Type B pancreatic cell (in vitro differentiated cells): ENCODE results near the gene PIP5K1B. TPM values are rescaled to one million over a fixed set of nuclear protein-coding genes. Genes with fewer than 3 reads are reported as not detected.
A peak's percentile ranks its signal among the peaks of the same experiment; 100 is the strongest.

ENCODE experiments used
- DNase-seq: peaks from one replicate; pipeline ENCODE4 v3.0.0; 2021; ENCODE audit warnings: mixed read lengths; ENCODE audit not compliant: unreplicated experiment; ENCODE audit errors: extremely low spot score
- H3K27ac Mint-ChIP-seq: 2 replicates; pipeline ENCODE4 v1.8.0; 2021; ENCODE audit warnings: mild to moderate bottlenecking, mixed read lengths
- H3K27me3 Mint-ChIP-seq: 2 replicates; pipeline ENCODE4 v1.8.0; 2021; ENCODE audit warnings: mixed read lengths
- H3K36me3 Mint-ChIP-seq: 2 replicates; pipeline ENCODE4 v1.8.0; 2021; ENCODE audit warnings: mixed read lengths
- H3K4me1 Mint-ChIP-seq: one replicate; pipeline ENCODE4 v1.8.0; 2021; ENCODE audit warnings: mixed read lengths; ENCODE audit not compliant: unreplicated experiment
- H3K4me3 Mint-ChIP-seq: 2 replicates; pipeline ENCODE4 v1.8.0; 2021; ENCODE audit warnings: mild to moderate bottlenecking, mixed read lengths
- H3K9me3 Mint-ChIP-seq: 2 replicates; pipeline ENCODE4 v1.8.0; 2021; ENCODE audit warnings: mixed read lengths
- total RNA-seq: library from RNA; stranded (reverse); gene quantifications from 2 replicates; pipeline ENCODE4 v1.2.1, GENCODE V29; 2021; ENCODE audit warnings: low replicate concordance
- TF ChIP-seq, protein P1 (sequence below): fragments of 200-600 bp; sonication (generic); conservative IDR thresholded peaks from 2 replicates; pipeline ENCODE4 v1.5.0; 2021; ENCODE audit warnings: antibody characterized with exemption, mild to moderate bottlenecking

The PIP5K1B gene
- total RNA-seq, 1 donor from 2014 or later: 9.8 TPM

DNA sequence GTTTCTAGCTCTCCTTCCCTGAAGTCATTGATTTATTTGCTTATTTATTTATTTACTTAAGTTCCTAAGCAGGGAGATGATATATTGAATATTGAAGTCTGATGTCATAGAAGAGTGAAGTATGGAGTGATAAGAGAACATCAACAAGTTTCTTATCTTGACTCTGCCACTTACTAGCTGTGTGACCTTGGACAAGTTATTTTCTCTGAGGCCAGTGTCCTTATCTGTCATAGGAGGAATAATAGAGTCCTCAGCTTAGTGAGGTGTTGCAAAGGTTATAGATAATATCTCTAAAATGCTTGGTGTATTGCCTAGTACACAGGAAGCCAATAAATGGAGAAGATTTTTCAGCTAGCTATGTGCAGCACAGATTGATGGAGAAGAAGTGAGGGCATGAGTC is 32.4 kb upstream of the PIP5K1B start:
- H3K27me3 Mint-ChIP-seq: peaks cover 23% of the 10 kb centered on the region
- H3K4me1 Mint-ChIP-seq: peaks cover 6% of the 10 kb centered on the region
- no peaks in the 10 kb centered on the region for H3K9me3 Mint-ChIP-seq
- no peaks in the 10 kb centered on the region for H3K36me3 Mint-ChIP-seq
- H3K4me3 Mint-ChIP-seq: no peak overlapping the region
- no peak overlapping the region for H3K27ac Mint-ChIP-seq
- TF ChIP-seq, protein P1, sequence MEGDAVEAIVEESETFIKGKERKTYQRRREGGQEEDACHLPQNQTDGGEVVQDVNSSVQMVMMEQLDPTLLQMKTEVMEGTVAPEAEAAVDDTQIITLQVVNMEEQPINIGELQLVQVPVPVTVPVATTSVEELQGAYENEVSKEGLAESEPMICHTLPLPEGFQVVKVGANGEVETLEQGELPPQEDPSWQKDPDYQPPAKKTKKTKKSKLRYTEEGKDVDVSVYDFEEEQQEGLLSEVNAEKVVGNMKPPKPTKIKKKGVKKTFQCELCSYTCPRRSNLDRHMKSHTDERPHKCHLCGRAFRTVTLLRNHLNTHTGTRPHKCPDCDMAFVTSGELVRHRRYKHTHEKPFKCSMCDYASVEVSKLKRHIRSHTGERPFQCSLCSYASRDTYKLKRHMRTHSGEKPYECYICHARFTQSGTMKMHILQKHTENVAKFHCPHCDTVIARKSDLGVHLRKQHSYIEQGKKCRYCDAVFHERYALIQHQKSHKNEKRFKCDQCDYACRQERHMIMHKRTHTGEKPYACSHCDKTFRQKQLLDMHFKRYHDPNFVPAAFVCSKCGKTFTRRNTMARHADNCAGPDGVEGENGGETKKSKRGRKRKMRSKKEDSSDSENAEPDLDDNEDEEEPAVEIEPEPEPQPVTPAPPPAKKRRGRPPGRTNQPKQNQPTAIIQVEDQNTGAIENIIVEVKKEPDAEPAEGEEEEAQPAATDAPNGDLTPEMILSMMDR: no peak
- DNase-seq: no peak

DNA sequence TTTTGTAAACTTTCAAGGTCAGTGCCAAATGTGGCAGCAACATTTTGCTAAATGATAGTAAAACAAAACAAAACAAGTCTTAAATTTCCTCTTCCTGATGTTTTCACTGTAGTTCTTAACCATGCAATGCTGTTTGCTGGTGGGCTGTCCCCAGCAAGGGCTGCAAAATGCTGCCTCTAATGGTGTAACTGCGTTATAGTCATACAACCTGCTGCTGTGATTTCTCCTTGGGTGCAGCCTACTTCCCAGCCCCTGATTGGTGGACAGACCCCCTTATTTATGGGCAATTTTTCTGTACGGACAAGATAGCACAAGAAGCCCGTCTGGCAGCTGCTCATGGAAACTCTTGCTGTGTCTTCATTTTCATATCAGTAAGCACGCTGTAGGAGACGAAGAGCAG is 26.6 kb upstream of the PIP5K1B start:
- TF ChIP-seq, protein P1: peak; percentile 68
- no peaks in the 10 kb centered on the region for H3K4me1 Mint-ChIP-seq
- H3K9me3 Mint-ChIP-seq: no peaks in the 10 kb centered on the region
- DNase-seq: no peak
- no peaks in the 10 kb centered on the region for H3K36me3 Mint-ChIP-seq
- no peak overlapping the region for H3K4me3 Mint-ChIP-seq
- H3K27ac Mint-ChIP-seq: no peak overlapping the region
- H3K27me3 Mint-ChIP-seq: peaks cover 30% of the 10 kb centered on the region

DNA sequence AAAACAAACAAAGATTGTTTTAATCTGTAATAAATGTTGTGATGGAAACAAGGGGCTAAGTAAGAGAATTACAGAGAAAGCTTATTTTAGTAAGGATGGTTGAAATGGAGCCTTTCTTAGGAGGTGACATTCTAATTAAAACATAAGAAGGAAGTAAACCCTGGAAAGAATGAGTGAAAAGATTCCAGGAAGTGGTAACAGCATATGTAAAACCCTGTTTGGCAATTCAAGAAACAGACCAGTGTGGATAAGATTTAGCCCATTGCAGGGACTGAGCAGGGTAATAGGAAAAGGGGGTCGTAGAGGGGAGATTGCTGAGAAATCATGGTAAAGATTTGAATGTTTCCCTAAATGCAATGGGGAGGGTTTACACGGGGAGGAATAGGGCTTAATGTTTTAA is 21.6 kb upstream of the PIP5K1B start:
- Mint-ChIP-seq H3K36me3 (no peaks in the 10 kb centered on the region), H3K27ac (no peak overlapping the region), H3K9me3 (no peaks in the 10 kb centered on the region), H3K4me1 (no peaks in the 10 kb centered on the region), H3K4me3 (no peak overlapping the region), H3K27me3 (peaks cover 22% of the 10 kb centered on the region)
- TF ChIP-seq, protein P1: no peak
- no peak for DNase-seq

DNA sequence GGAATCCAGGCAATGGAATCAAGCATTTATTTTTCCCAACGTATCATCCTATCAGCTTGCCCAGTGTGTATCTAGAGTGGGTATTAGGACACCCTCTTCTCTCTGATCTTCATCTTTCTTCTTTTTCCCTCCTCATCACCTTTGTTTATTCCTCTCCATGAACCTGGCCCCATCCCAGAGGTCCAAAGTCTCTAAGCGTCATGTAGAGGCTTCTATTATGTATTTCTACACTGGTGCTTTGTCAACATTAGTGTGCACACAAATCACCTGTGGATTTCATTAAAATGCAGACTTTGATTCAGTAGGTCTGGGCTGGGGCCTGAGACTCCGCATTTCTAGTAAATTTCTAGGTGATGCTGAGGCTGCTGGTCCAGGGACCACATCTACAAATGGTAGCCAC is 19.8 kb upstream of the PIP5K1B start:
- Mint-ChIP-seq H3K9me3 (no peaks in the 10 kb centered on the region), H3K27ac (no peak overlapping the region), H3K27me3 (peaks cover 20% of the 10 kb centered on the region), H3K4me1 (peaks cover 4% of the 10 kb centered on the region), H3K4me3 (no peak overlapping the region), H3K36me3 (no peaks in the 10 kb centered on the region)
- TF ChIP-seq, protein P1: no peak
- DNase-seq: no peak

DNA sequence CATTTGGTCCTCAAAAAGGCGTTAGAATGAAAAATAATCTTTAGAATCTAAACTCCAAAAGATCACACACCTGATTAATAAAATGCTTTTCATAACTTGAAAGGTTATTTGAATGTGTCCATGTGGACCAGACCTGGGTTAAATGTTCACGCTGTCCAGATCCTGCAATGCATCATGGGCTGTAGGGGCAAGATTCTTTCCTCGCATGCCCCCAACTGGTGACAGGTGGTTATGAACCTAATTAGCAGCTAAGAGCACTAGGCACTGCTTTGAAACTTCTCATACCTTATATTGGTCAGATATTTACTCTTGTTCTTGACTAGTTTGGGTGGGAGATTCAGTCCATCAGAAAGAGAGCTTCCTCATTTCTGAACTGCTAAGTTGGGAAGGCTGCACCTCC is 19.3 kb upstream of the PIP5K1B start:
- no peaks in the 10 kb centered on the region for H3K36me3 Mint-ChIP-seq
- no peak overlapping the region for H3K27ac Mint-ChIP-seq
- no peak overlapping the region for H3K4me3 Mint-ChIP-seq
- DNase-seq: no peak
- no peaks in the 10 kb centered on the region for H3K9me3 Mint-ChIP-seq
- peaks cover 4% of the 10 kb centered on the region for H3K4me1 Mint-ChIP-seq
- TF ChIP-seq, protein P1: peak; percentile 49
- H3K27me3 Mint-ChIP-seq: peaks cover 20% of the 10 kb centered on the region

DNA sequence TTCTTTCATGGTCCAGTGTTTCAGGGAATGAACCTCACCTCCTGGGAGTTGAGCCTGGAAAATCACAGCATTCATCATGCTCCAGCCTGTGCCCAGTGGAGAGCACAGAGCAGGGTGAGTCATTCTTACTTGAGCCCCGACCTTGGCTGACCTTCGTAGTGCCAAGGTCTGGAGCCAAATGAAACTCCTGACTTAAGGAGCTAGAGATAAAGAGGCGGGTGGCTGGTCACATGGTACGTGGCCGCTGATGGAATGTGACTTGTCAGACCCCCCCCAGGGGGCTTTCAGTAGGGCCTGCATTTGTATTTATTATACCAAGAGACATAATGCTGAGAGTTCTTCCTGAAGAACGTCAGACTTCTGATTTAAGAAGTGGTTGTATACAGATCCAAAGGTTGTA is 15.0 kb upstream of the PIP5K1B start:
- no peaks in the 10 kb centered on the region for H3K36me3 Mint-ChIP-seq
- TF ChIP-seq, protein P1: no peak

More for the DNA sequence above, 15.0 kb upstream of the PIP5K1B start:
- peaks cover 4% of the 10 kb centered on the region for H3K4me1 Mint-ChIP-seq
- no peak overlapping the region for H3K4me3 Mint-ChIP-seq
- DNase-seq: no peak
- H3K27me3 Mint-ChIP-seq: peaks cover 19% of the 10 kb centered on the region
- H3K27ac Mint-ChIP-seq: no peak overlapping the region
- H3K9me3 Mint-ChIP-seq: no peaks in the 10 kb centered on the region
